HG02610 (cell line): ENCODE data around the gene SMIM8.
A peak's percentile ranks its signal among the peaks of the same experiment; 100 is the strongest.

ENCODE experiments used
- ATAC-seq: cut with Tn5 transposase; IDR thresholded peaks from one replicate; pipeline ENCODE4 v1.9.1; 2021; ENCODE audit warnings: mild to moderate bottlenecking, moderate library complexity; ENCODE audit not compliant: unreplicated experiment

The SMIM8 gene

GRCh38 chr6:87384038-87384437 is 61.6 kb downstream of the SMIM8 start:
- no peak for ATAC-seq

- no peak for ATAC-seq
Measured at GRCh38 chr6:87384449-87384848, 62.1 kb downstream of the SMIM8 start.

- peak; percentile 59 for ATAC-seq
Measured at GRCh38 chr6:87391334-87391733, 68.9 kb downstream of the SMIM8 start.
